ENCODE measurements around the gene TRPM8.

Gene TRPM8

DNA sequence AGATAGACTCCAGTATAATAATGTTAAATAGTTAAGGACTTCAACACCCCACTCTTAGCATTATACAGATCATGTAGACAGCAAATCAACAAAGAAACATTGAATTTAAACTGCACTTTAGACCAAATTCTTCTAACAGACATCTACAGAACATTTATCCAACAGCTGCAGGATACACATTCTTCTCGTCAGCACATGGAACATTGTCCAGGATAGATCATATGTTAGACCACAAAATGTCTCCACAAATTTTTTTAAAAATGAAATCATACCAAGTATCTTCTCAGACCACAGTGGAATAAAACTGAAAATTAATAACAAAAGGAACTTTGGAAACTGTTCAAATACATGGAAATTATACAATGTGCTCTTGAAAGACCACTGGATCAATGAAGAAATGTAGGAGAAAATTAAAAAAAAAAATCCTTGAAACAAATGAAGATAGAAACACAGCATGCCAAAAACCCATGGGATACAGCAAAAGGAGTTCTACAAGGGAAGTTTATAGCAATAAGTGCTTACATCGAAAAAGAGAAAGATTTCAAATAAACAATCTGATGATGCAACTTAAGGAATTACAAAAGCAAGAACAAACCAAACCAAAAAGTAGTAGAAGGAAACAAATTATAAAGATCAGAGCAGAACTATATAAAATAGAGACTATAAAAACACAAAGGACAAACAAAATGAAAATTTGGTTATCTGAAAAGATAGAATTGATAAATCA lies 121.1 kb downstream of the TRPM8 start:
- DNase-seq, result no peak

GRCh38 chr2:234044157-234044556 lies 127.0 kb downstream of the TRPM8 start:
- DNase-seq, result no peak

DNA sequence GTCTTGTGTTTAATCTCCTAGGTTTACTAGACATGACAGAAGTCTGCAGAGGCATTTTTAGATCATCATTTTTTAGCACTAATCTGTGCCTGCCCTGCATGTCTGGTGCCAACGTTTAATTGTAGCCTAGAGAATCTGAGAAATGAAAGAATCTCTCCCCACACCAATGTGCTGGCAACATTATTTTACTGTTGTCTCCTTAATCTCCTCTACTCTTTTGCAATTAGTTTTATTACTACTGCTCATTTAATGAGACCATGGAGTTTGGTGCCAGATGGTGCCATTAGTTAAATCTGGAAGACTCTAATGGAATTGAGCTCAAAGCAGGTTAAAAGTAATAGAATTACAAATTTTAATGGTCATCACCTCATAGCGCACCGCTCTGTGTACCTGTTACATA lies 129.3 kb downstream of the TRPM8 start:
- no peak for DNase-seq

DNA sequence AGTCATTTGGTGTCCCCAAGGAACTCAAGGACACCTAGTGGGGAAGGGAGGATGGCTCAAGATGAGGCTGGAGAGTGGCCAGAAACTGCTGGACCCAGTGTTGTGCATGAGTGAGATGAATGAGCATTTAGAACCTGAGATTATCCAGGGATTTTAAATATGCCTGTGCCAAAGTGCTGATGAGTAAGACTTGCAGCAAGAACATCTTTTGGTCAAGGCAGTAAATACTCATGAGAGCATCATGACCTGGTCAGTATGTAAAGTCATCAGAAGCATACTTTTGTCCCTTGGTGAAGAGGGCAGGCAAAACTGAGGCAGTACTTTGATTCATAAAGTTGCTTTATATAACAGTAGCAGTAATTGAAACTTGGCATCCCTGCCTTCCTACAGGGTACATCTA lies 130.2 kb downstream of the TRPM8 start:
- no peak for DNase-seq

- no peak for DNase-seq
Measured at GRCh38 chr2:234048049-234048448, 130.9 kb downstream of the TRPM8 start.

DNA sequence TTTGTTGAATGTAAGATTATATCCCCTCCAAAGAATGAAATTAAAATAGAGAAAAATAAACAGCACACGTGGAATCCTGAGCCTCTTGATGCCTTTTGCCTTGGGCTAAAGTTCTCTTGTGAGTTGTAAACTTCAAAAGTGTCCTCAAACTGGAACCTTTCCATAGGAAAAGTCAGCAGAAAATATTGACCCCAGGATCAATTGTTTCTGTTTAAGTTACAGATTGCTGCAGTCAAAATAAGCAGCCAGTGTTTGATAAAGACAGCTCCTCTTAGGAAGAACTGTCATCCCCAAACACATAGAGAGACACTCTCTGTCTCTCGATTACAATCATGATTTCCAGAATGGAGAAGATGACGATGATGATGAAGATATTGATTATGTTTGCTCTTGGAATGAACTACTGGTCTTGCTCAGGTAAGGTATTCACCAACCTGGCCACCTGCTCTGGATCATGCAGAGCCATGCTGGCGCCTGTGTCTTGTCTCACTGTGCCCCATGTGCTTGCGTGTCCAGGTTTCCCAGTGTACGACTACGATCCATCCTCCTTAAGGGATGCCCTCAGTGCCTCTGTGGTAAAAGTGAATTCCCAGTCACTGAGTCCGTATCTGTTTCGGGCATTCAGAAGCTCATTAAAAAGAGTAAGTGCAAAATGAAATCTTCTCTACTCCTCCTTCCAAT lies 133.4 kb downstream of the TRPM8 start, which contains the start of gene SPP2:
Gene SPP2, plus strand, starts transcription at position 248 of the 681 bp plus-strand sequence. Its CDS starts 85 bp downstream, at position 333.
- no peak for DNase-seq

GRCh38 chr2:234051374-234052070 lies 134.3 kb downstream of the TRPM8 start:
- DNase-seq, result no peak

DNA sequence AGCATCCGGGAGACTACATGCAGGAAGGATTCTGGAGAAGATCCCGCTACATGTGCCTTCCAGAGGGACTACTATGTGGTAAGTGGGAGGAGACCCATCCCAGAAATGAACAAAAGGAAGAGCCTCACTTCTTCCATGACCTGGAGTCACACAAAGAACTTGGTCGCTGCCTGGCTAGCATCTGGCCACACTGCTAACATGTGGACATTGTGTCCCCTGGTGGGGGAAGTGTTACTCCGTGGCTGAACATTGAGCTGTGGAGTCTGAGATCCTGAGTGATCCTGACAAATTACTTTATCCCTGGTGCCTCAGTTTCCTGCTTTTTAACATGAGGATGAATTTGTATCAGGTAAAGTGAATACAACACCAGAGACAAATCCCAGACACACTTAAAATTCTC lies 141.7 kb downstream of the TRPM8 start:
- no peak for DNase-seq

DNA sequence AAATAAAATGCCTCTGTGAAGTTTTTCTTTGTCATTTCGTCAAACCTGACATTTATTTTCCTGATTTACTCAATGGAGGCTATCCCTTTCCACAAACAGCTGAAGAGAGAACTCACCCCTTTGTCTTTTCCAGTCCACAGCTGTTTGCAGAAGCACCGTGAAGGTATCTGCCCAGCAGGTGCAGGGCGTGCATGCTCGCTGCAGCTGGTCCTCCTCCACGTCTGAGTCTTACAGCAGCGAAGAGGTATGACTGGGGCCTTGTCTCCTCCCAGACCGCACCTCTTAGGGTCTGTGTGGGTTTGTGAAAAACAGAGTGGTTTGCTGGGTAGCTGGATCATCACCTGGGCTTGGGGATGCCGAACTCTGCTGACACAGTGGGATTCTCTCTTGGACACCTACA lies 143.1 kb downstream of the TRPM8 start:
- DNase-seq, result no peak

- no peak for DNase-seq
Measured at GRCh38 chr2:234061624-234062257, 144.6 kb downstream of the TRPM8 start.

- DNase-seq, result no peak
Measured at GRCh38 chr2:234066587-234066986, 149.4 kb downstream of the TRPM8 start.

Data from anterior cingulate cortex (tissue), 58 donors.